GM19099 (cell line): ENCODE data around the gene ALDH3B2.

Experiments
- POLR2A ChIP-seq: IDR thresholded peaks from 3 replicates; pipeline ENCODE4 v1.6.1; 2011; ENCODE audit warnings: low read depth; ENCODE audit not compliant: insufficient read length; ENCODE audit errors: extremely low read depth

ALDH3B2 gene

GRCh38 chr11:67642173-67643120, 32.0 kb downstream of the ALDH3B2 start:
- no peak for TF ChIP-seq POLR2A

DNA sequence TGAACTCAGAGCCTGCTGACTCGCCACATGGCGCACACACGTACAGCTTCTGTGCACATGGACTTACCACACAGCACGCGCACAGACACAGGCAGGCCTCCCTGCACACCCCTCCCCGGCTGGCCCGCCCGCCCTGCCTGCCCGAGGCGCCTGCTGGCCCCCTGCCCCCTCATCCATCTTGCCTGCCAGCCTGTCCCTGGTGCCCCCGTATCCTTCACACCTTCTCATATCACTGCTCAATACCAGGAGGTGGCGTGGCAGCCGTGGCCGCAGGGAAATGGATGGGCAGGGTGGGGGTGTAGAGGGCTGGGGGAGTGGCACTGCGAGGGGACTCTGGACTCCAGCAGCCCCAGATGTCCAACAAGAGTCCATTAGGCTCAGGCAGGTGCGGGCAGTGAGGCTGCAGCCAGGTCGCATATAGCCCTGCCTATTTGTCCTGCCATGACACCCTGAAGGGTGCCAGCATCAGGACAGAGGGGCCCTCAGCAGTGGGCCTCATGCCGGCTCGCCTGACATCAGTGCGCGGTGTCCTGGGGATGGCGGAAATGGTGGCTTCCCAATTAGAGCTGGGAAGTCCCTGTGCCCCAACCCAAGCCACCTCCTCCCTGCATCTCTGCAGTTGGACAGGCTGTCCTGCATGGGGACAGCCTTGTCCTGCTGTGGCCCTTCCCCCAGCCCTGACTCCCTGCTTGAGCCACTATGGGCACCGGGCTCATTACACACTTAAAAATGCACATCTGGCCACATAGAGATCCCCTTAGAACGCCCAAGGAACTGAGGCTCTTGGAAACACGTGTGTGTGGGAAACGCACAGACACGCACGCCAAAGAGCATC, 32.9 kb downstream of the ALDH3B2 start:
- TF ChIP-seq POLR2A: no peak

- TF ChIP-seq POLR2A: no peak
Observed at GRCh38 chr11:67640758-67641337, 33.6 kb downstream of the ALDH3B2 start.

- no peak for TF ChIP-seq POLR2A
Observed at GRCh38 chr11:67640021-67640757, 34.2 kb downstream of the ALDH3B2 start.

GRCh38 chr11:67639438-67639859, 35.0 kb downstream of the ALDH3B2 start, which contains the start of gene TBX10:
Gene TBX10, minus strand, starts transcription at chr11:67639763. Its CDS starts 291 bp downstream, at chr11:67639472.
- TF ChIP-seq POLR2A: no peak

DNA sequence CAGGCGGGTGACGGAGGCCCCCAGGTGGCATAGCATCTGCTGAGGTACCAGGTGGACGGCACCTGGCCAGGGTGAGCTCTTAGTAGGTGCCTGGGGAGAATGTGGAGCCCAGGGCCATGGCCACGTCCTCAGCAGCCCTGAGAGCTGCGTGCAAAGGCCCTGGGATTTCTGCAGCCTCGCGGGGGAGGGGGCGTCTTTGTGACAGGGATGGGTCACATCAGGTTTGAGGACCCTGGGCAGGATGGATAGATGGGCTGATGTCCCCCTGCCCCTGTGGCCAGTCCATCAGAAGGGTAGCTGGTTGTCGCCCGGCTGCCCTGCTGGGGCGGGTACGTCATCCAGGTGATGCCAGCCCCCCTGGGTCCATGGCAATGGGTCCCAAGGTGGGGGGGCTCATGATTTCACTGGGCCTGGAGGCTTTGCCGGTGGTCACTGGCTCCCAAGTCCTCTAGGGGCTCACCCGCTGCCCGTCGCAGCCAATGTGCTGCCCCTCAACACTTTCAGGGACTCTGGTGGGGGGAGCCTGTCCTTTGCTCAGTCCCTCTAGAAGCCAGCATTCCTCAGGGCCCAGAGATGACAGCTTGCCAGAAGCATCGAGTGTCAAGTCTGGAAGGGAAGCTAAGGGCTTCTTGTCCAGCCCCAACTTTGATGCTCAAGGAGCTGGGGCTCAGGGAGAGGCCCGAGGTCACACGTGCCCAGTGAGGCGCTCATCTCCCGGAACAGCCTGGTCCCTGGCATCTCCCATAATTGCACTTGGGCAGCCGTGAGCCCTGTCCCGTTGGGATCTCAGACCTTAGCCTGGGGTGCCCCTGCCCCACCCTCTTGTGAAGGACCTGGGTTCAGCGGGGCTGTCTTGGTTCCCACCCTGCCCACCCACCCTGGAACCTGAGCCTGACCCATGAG, 35.6 kb downstream of the ALDH3B2 start:
- no peak for TF ChIP-seq POLR2A

GRCh38 chr11:67636962-67637361, 37.5 kb downstream of the ALDH3B2 start:
- no peak for TF ChIP-seq POLR2A

DNA sequence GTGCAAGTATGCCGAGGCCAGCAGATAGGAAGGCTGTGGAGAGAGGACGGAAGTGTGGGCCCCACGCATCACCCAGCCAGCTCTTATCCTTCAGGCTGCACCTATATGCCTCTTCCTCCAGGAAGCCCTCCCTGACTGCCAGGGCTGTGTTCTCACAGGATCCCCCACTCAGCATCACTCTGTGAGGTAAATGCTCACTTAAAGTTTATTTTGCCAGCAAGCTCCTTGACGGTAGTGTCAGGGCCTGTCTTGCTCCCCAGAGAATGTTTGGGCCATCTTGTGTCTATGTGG, 39.2 kb downstream of the ALDH3B2 start:
- no peak for TF ChIP-seq POLR2A

DNA sequence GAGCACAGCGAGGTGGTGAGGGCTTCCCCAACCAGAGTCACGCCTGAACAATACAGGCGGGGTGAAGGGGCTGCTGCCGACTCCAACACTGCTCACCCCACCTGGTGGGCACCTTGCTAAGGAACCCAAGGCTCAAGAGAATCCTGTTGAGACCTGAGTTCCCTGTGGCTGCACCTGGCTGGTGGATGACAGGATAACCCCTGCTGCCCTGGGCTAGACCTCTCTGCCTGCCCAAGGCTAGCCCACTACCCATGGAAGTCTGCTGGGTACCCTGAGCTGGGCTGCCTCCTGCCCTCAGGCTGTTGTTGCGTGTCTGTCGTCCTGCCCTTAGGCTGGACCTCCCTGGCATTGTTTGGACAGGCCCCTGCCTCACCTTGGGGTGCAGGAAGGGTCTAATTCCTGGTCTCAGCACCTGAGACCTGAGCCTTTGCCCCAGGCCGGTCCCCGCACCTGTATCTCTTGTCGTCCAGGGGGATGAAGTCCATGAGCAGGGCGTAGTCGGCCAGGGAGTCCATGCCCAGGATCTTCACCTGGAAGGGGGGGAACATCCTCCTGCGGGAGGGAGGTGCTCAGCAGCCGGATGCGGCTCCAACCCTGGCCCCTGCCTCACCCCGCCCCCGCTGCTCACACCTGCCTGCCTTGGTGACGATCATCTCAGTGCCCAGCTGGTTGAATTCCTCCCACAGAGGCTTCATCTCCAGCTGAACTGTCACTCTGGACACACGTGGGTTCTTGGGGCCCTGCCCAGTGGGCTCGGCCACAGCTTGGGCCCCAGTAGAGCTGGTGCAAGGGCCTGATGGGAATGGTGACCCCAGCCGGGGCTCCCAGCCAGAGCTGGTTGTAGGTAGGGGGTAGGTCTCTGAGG, 39.8 kb downstream of the ALDH3B2 start:
- no peak for TF ChIP-seq POLR2A

- no peak for TF ChIP-seq POLR2A
Observed at GRCh38 chr11:67633758-67634365, 40.6 kb downstream of the ALDH3B2 start.

DNA sequence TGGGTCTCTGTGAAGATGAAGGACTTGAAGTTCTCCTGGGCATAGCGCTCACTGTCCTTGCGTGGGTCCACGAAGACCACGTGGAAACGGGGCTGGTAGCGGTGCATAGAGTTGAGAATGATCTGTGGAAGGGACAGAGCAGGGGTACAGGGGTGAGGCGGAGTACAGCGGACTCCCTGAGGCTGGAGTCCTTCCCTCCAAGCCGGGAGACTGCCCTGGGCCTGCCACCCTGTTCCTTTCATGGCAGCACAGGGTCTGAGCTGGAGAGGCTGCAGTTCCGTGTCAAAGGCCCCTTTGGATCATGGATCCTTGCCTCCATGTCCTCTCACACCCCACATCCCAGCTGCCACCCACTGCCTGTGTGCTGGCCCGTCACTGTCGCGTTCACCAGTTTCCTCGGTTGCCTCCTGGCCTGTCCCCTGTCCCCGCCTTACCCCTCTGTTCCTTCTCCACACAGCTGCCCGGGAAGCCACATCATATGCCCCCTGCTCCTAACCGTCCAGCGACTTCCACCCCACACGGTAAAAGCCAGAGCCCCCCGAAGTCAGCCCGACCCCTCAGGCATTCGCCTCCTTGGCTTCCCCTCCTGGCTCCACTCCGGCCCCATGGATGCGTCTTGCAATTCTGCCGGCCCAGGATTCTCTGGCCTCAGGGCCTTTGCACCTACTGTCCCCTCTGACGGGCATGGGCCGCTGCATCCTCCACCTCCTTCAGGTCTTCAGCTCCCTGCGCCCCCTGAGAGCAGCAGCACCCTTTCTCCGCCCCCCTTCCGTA, 41.3 kb downstream of the ALDH3B2 start:
- no peak for TF ChIP-seq POLR2A
